HUES48 (cell line): ENCODE data around the gene TM4SF1.
"Not testable (repeated sequence)": the region's sequence is repeated elsewhere in the genome, so short reads cannot be mapped to it uniquely, and the experiment has no call there.

Source experiments
- H3K27ac ChIP-seq: one replicate; pipeline ENCODE4 v1.7.0; 2013; ENCODE audit warnings: low read depth, low read length, inconsistent platforms
- H3K27me3 ChIP-seq: 2 replicates; pipeline ENCODE4 v1.6.1; 2013; ENCODE audit warnings: mild to moderate bottlenecking, low read length; ENCODE audit not compliant: control insufficient read depth, insufficient read depth
- H3K36me3 ChIP-seq: 2 replicates; pipeline ENCODE4 v1.6.1; 2013; ENCODE audit warnings: low read length; ENCODE audit not compliant: control insufficient read depth, insufficient read depth
- H3K4me1 ChIP-seq: 2 replicates; pipeline ENCODE4 v1.6.1; 2013; ENCODE audit warnings: mild to moderate bottlenecking, low read length; ENCODE audit not compliant: control insufficient read depth, insufficient read depth
- H3K4me3 ChIP-seq: 2 replicates; pipeline ENCODE4 v1.5.1; 2013; ENCODE audit warnings: mild to moderate bottlenecking, low read depth, low read length
- H3K9ac ChIP-seq: 2 replicates; pipeline ENCODE4 v1.6.1; 2013; ENCODE audit warnings: mild to moderate bottlenecking, low read depth, low read length, moderate library complexity
- H3K9me3 ChIP-seq: 2 replicates; pipeline ENCODE4 v1.6.1; 2013; ENCODE audit warnings: low read length; ENCODE audit not compliant: control insufficient read depth, insufficient read depth

TM4SF1 gene

DNA sequence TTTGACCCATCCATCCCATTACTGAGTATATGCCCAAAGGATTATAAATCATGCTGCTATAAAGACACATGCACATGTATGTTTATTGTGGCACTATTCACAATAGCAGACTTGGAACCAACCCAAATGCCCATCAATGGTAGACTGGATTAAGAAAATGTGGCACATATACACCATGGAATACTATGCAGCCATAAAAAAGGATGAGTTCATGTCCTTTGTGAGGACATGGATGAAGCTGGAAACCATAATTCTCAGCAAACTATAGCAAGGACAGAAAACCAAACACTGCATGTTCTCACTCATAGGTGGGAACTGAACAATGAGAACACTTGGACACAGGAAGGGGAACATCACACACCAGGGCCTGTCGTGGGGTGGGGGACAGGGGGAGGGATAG is 40.0 kb downstream of the TM4SF1 start:
- H3K27ac ChIP-seq, H3K9me3 ChIP-seq, H3K27me3 ChIP-seq, H3K36me3 ChIP-seq, H3K9ac ChIP-seq, H3K4me3 ChIP-seq: not testable (repeated sequence)
- H3K4me1 ChIP-seq = peaks cover 29% of the 10 kb centered on the region

DNA sequence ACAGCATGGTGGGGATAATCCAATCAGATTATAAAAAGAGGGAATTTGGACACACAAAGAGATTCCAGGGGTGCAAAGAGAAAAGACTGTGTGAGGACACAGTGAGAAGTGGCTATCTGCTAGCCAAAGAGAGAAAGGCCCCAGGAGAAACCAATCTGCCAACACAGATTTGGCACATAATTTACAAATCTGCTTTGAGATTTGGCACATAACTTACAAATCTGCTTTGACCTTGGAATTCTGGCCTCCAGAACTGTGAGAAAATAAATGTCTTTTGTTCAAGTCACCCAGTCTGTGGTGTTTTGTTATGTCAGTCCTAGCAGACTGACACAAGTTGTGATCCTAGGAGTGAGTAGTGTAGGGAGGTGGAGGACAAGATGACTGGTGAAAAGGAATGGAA is 40.5 kb downstream of the TM4SF1 start:
- Histone ChIP-seq H3K9me3 (no peaks in the 10 kb centered on the region), H3K4me3 (no peak overlapping the region), H3K27ac (no peak overlapping the region), H3K27me3 (no peaks in the 10 kb centered on the region; the same call in 1 of the 2 replicates), H3K36me3 (no peaks in the 10 kb centered on the region), H3K9ac (no peak overlapping the region), H3K4me1 (peaks cover 31% of the 10 kb centered on the region)

DNA sequence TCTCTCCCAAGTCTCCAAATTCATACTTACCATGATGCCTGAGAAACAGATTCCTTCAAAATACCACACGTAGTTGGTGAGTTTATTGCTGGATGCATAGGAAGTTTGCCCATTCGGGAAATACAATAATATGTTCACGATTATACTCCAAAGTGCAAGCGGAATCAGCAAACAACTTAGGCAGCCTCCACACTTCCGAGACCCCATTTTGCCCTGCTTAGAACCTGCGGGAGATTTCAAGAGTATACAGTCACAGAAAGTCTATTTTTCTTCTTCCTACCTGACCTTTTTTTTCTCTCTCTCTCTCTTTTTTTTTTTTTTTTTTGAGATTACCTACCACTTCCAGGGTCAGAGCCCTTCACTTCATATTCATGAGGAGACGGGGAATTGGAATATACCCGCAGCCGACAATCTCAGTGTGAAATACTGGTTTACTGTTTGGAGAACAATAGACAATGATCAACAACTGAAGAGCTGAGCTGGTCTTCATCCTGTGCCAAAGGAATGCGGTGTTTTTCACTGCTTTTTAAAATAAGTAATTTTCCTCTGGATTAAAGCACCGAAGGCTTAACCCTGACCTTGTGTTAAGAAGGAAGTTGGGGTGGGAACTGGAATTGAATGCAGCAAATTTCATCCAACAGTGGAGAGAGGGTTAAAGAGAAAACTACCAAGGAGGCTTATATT is 44.1 kb downstream of the TM4SF1 start, which contains the start of gene TM4SF18:
TSS of gene TM4SF18 (minus strand) at position 461 of the 684 bp plus-strand sequence. CDS start at position 207, 254 bp downstream.
- Histone ChIP-seq H3K27me3 (no peaks in the 10 kb centered on the region; the same call in 1 of the 2 replicates), H3K9me3 (no peaks in the 10 kb centered on the region), H3K27ac (peak within 1 kb of the TSS; percentile 81), H3K36me3 (no peaks in the 10 kb centered on the region), H3K4me3 (peak within 1 kb of the TSS; percentile 3; the same call in 1 of the 2 replicates), H3K9ac (peak within 1 kb of the TSS; percentile 2), H3K4me1 (peaks cover 21% of the 10 kb centered on the region)

DNA sequence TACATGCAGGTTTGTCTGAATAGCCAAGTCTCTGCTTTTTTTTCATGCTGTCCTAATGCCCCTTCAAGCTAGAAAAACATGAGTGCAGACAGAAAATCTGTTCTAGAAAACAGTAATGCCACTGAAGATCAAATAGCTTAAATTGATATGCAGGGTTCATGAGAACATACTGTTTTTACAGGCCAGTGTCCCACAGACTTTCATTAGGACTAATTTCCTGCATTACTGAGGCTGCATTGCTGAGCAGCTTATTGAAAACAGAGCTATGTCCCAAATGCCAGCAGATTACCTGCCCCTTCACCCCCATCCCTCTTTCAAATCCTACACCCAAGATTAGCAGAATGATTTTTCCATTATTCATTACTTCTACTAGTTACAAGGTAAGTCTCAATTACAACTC is 44.7 kb downstream of the TM4SF1 start:
- Histone ChIP-seq H3K27me3 (no peaks in the 10 kb centered on the region; the same call in 1 of the 2 replicates), H3K27ac (peak overlapping the region; percentile 81), H3K4me1 (peaks cover 21% of the 10 kb centered on the region), H3K4me3 (peak overlapping the region; percentile 3; the same call in 1 of the 2 replicates), H3K36me3 (no peaks in the 10 kb centered on the region), H3K9me3 (no peaks in the 10 kb centered on the region), H3K9ac (peak overlapping the region; percentile 2)

DNA sequence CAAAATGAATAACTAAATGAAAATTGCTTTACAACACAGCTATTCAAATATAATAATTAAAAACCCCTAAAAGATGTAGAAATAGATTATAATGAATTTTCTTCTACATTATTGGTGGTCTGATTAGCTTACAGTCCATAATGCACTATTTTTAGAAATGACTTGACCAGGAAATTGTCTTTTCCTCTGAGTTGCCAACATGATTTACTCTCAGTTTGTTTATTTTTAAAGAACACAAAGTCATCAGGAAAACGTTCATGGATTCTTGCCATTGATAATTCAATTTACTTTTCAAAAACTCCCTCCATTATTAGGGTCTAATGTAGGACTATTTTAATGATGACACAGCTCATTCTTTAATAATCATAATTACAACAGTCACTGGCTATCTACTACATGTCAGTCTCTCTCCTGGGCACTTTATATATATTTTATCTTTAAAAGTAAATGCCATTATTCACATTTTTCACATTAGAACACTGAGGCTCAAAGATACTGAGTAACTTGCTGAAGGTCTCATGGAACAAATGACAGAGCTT is 45.2 kb downstream of the TM4SF1 start:
- Histone ChIP-seq H3K4me1 (peaks cover 21% of the 10 kb centered on the region), H3K9ac (no peak overlapping the region), H3K4me3 (peak overlapping the region; percentile 3; the same call in 1 of the 2 replicates), H3K27ac (peak overlapping the region; percentile 81), H3K9me3 (no peaks in the 10 kb centered on the region), H3K36me3 (no peaks in the 10 kb centered on the region), H3K27me3 (no peaks in the 10 kb centered on the region; the same call in 1 of the 2 replicates)

DNA sequence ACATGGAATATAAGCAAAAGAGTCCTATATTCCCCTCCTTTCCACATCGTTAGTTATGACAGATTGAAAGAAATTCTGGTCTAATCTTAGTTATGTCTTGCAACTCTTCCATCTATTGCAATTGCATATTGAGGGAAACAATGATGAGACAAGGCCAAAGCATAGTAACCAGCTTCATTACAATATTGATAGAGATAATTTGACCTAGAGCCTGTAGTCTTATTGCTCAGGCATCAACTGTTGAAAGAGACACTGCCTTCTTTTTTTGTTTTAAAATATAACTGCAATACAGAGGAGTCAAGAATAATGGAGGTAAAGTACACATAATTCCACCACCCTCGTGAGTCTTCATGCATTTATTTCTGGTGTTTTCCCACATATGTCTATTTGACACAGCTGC is 46.1 kb downstream of the TM4SF1 start:
- peaks cover 21% of the 10 kb centered on the region for H3K4me1 ChIP-seq
- no peak overlapping the region for H3K4me3 ChIP-seq
- no peak overlapping the region for H3K27ac ChIP-seq
- H3K9ac ChIP-seq = no peak overlapping the region
- no peaks in the 10 kb centered on the region for H3K9me3 ChIP-seq
- no peaks in the 10 kb centered on the region for H3K36me3 ChIP-seq
- H3K27me3 ChIP-seq = no peaks in the 10 kb centered on the region; the same call in 1 of the 2 replicates

DNA sequence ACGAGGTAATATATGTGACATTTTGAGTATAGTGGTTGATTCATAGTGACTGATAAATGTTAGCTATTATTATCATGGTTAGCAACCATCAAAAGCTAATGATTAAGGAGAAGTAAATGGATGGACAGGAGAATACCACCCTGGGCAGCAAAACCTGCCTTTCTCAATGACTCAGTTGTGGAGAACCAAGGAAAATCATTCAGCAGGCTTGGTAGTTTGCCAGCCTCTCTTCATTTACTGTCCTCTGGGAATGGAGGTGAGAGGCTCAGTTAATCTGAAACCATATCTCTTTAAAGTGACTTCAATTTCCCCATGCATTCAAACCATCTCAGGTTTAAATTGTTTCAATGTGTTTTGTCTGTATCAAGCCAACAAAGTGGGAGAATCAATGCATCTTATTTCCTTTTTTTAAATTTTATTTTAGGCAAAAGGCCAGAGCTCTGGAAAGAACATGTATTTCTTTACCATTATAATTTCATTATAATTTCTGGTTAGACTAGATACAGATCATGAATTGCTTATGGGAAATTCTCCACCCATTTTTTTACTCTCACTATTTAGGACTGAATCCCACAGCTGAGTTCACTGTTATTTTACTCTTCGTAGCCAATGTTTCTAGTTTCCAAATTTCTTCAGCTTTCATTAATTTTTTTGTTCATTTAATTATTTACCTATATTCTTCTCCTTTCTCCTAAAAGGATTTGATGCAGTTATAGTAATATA is 46.7 kb downstream of the TM4SF1 start:
- no peaks in the 10 kb centered on the region for H3K9me3 ChIP-seq
- H3K27ac ChIP-seq = no peak overlapping the region
- no peaks in the 10 kb centered on the region for H3K36me3 ChIP-seq
- no peak overlapping the region for H3K4me3 ChIP-seq
- no peaks in the 10 kb centered on the region for H3K27me3 ChIP-seq
- H3K9ac ChIP-seq = no peak overlapping the region
- H3K4me1 ChIP-seq = peaks cover 21% of the 10 kb centered on the region

DNA sequence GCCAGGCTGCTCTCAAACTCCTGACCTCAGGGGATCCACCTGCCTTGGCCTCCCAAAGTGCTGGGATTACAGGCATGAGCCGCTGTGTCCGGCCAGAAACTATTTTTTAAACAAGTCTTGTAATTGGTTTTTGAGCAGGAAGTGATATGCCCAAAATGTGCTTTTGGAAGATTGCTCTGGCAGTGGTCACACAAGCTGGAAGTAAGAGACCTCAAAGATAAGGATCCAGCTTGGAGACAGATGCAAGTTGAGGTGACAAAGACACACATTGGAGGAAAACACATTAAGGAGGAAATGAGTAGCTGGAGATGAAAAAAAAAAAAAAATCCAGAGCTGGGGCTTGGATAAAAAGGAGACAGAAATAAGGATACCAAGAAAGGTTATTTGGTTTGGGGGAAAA is 50.3 kb downstream of the TM4SF1 start:
- Histone ChIP-seq H3K9ac (no peak overlapping the region), H3K4me1 (peaks cover under 1% of the 10 kb centered on the region; the same call in 1 of the 2 replicates), H3K9me3 (no peaks in the 10 kb centered on the region), H3K36me3 (no peaks in the 10 kb centered on the region), H3K4me3 (no peak overlapping the region), H3K27me3 (no peaks in the 10 kb centered on the region), H3K27ac (no peak overlapping the region)

DNA sequence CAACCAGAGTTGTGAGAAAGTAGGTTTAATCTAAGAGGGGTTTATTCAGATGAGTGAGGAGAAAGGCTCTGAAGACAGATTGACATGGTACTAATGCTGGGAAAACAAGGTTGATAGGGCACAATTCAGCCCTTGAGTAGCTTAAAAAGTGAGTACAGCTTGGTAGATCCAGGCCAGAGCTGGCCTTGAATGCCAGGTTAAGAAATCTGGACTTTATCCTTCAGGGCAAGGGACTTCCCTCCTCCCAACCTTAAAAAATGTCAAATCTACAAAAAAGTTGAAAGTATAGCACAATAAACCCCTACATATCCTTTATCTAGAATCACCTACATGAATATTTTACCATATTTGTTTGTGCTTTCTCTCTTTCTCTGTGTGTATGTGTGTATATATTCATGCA is 51.9 kb downstream of the TM4SF1 start:
- no peaks in the 10 kb centered on the region for H3K4me1 ChIP-seq
- H3K27ac ChIP-seq = no peak overlapping the region
- no peak overlapping the region for H3K9ac ChIP-seq
- no peak overlapping the region for H3K4me3 ChIP-seq
- H3K27me3 ChIP-seq = no peaks in the 10 kb centered on the region
- H3K9me3 ChIP-seq = no peaks in the 10 kb centered on the region
- no peaks in the 10 kb centered on the region for H3K36me3 ChIP-seq

DNA sequence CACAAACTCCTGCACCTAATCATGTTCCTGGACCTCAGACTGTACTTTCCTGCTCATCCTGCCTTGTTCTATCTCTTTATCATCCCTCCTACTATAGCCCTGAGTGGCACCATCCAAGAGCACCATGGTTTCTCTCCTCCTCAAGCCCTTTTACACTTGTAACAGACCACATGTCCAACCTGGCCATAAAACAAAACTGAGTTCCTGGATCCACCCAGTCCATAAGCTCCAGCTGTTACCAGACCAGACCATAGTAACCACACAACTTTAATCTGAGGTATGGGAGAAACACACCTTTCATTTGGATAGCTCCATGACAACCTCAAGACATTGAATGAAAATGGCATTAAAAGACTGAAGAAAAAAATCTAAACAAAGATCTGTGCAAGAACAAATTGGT is 53.1 kb downstream of the TM4SF1 start:
- Histone ChIP-seq H3K9me3 (no peaks in the 10 kb centered on the region), H3K9ac (no peak overlapping the region), H3K27ac (no peak overlapping the region), H3K27me3 (no peaks in the 10 kb centered on the region), H3K4me1 (no peaks in the 10 kb centered on the region), H3K36me3 (no peaks in the 10 kb centered on the region), H3K4me3 (no peak overlapping the region)

DNA sequence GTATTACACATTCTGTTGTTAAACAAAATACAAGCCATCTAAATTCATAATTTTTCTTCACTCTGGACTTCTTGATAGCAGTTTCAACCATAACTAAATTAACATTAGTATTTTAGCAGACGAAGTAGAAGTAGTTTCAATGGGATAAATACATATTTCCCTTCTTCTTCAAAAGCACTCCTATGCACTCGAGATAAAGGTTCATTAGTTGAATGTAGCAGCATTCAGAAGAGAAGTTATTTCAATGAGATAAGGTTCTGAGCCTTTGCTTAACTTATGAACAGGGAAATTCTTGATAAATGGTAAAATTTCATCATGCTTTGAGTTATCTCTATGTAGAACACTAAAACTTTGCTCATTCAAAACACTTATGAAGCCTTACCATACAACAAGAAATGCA is 55.8 kb downstream of the TM4SF1 start:
- Histone ChIP-seq H3K36me3 (no peaks in the 10 kb centered on the region), H3K4me1 (no peaks in the 10 kb centered on the region), H3K4me3 (no peak overlapping the region), H3K9ac (no peak overlapping the region), H3K27me3 (no peaks in the 10 kb centered on the region), H3K27ac (no peak overlapping the region), H3K9me3 (no peaks in the 10 kb centered on the region)
